HG02938 (cell line): ENCODE results near the gene VAMP3.

Source experiments
- ATAC-seq: cut with Tn5 transposase; IDR thresholded peaks from one replicate; pipeline ENCODE4 v1.9.1; 2021; ENCODE audit warnings: mild to moderate bottlenecking, moderate library complexity; ENCODE audit not compliant: unreplicated experiment

VAMP3 gene

DNA sequence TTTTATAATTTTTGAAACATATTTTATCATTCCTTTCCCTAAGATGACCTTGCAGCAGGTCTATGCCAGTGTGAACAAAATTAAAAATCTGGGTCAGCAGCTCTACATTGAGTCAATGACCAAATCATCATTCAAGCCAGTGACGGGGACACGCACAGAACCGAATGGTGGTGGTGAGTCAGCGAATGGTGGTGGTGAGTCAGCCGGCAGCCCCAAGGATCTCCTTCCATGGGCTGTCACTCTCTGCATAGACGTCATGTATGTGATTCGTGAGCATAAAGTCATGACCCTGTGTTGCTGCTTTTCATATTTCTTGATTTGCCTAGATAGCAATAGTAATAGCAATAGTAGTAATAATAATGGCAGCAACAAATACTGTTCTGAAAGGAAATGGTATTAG, 39.3 kb downstream of the VAMP3 start:
- no peak for ATAC-seq

GRCh38 chr1:7811476-7811875, 40.4 kb downstream of the VAMP3 start:
- ATAC-seq = no peak

GRCh38 chr1:7813677-7814373, 42.7 kb downstream of the VAMP3 start:
- no peak for ATAC-seq

DNA sequence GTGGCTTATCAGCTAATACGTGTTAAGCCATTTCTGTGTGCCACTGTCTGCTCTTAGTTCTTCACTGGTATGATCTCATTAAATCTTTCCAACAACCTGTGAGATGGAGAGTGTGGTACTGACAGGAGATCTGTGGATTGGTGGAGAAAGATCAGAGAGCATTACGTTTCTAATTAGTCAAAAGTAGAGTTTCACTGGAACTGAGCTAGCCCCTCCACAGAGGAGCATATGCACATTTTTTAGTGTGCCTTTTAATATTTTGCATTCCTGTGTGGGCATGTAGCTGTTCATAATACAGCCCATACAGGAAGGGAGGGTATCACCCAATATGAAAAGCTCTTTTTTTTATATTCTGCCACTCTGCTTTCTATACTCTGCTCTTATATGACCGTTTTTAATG, 50.2 kb downstream of the VAMP3 start:
- no peak for ATAC-seq

GRCh38 chr1:7824701-7825100, 53.6 kb downstream of the VAMP3 start:
- ATAC-seq = no peak

DNA sequence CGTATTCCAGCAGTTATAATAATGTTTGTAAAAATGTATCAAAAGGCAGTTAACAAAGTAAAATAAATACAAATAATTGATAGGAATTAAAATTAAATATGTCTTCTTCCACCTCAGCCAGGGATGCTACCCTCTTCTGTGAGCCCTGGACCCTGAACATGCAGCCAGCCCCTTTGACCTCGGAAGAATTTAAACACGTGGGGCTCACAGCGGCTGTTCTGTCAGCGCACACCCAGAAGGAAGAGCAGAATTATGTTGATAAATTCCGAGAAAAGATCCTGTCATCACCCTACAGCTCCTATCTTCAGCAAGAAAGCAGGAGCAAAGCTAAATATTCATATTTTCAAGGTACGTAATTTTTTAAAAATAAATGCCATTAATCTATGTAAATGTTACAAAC, 55.3 kb downstream of the VAMP3 start:
- ATAC-seq = no peak

DNA sequence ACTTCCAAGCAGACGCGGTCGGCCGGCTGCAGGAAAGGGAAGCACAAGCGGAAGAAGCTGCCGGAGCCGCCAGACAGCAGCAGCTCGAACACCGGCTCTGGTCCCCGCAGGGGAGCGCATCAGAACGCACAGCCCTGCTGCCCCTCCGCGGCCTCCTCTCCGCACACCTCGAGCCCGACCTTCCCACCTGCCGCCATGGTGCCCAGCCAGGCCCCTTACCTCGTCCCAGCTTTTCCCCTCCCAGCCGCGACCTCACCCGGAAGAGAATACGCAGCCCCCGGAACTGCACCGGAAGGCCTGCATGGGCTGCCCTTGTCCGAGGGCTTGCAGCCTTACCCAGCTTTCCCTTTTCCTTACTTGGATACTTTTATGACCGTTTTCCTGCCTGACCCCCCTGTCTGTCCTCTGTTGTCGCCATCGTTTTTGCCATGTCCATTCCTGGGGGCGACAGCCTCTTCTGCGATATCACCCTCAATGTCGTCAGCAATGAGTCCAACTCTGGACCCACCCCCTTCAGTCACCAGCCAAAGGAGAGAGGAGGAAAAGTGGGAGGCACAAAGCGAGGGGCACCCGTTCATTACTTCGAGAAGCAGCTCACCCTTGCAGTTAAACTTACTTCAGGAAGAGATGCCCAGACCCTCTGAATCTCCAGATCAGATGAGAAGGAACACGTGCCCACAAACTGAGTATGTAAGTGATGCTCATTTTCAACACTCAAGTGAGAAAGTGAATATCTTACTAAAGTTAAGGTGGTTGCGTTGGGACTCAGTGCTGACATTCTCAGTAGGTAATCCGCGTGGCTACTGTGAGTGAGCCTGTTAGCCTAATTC, 56.2 kb downstream of the VAMP3 start:
- ATAC-seq = no peak
